Activated T-helper 17 cell treated with anti-CD3 and anti-CD28 coated beads, Interleukin-2, amount 50 U/mL, for 72 hours (primary cell): Measurements from ENCODE around the gene KIF25. TPM values are rescaled to one million over a fixed set of nuclear protein-coding genes. Genes with fewer than 3 reads are reported as not detected.

Source experiments
- ATAC-seq: fragments of 150-1000 bp; cut with Tn5 transposase; replicated peaks from 2 replicates; pipeline ENCODE4 v1.10.0; 2021; ENCODE audit warnings: mild to moderate bottlenecking, moderate library complexity
- H3K27ac Mint-ChIP-seq: one replicate; pipeline ENCODE4 v1.8.0; 2022; ENCODE audit warnings: mixed read lengths
- H3K27me3 Mint-ChIP-seq: one replicate; pipeline ENCODE4 v1.8.0; 2022; ENCODE audit warnings: mixed read lengths
- H3K36me3 Mint-ChIP-seq: one replicate; pipeline ENCODE4 v1.8.0; 2022; ENCODE audit warnings: low read depth, mild to moderate bottlenecking, mixed read lengths
- H3K4me1 Mint-ChIP-seq: one replicate; pipeline ENCODE4 v1.8.0; 2022; ENCODE audit warnings: mixed read lengths
- H3K4me3 Mint-ChIP-seq: one replicate; pipeline ENCODE4 v1.8.0; 2022; ENCODE audit warnings: mild to moderate bottlenecking, mixed read lengths
- H3K9me3 Mint-ChIP-seq: one replicate; pipeline ENCODE4 v1.8.0; 2022; ENCODE audit warnings: mixed read lengths
- total RNA-seq, 2 donors: library from RNA; stranded (reverse); gene quantifications; one replicate each; pipeline ENCODE4 v1.2.3, GENCODE V29; 2022

KIF25 gene
- total RNA-seq, 2 donors from 2014 or later = 1.8 TPM; not detected in 1

GRCh38 chr6:168056892-168057527 lies 59.5 kb downstream of the KIF25 start:
- H3K4me3 Mint-ChIP-seq = no peak overlapping the region
- H3K27me3 Mint-ChIP-seq = no peaks in the 10 kb centered on the region
- H3K36me3 Mint-ChIP-seq = no peaks in the 10 kb centered on the region
- ATAC-seq = no peak
- no peak overlapping the region for H3K27ac Mint-ChIP-seq
- no peaks in the 10 kb centered on the region for H3K4me1 Mint-ChIP-seq
- no peaks in the 10 kb centered on the region for H3K9me3 Mint-ChIP-seq

GRCh38 chr6:168057836-168058235 lies 60.4 kb downstream of the KIF25 start:
- no peak for ATAC-seq
- H3K4me1 Mint-ChIP-seq = no peaks in the 10 kb centered on the region
- no peak overlapping the region for H3K4me3 Mint-ChIP-seq
- H3K27ac Mint-ChIP-seq = no peak overlapping the region
- H3K9me3 Mint-ChIP-seq = no peaks in the 10 kb centered on the region
- H3K36me3 Mint-ChIP-seq = no peaks in the 10 kb centered on the region
- no peaks in the 10 kb centered on the region for H3K27me3 Mint-ChIP-seq

- Mint-ChIP-seq H3K27ac (no peak overlapping the region), H3K4me1 (no peaks in the 10 kb centered on the region), H3K4me3 (no peak overlapping the region), H3K36me3 (no peaks in the 10 kb centered on the region), H3K9me3 (no peaks in the 10 kb centered on the region), H3K27me3 (no peaks in the 10 kb centered on the region)
- ATAC-seq = no peak
These were observed 61.5 kb downstream of the KIF25 start for GRCh38 chr6:168058691-168059551.

- no peak overlapping the region for H3K27ac Mint-ChIP-seq
- no peaks in the 10 kb centered on the region for H3K36me3 Mint-ChIP-seq
- no peaks in the 10 kb centered on the region for H3K27me3 Mint-ChIP-seq
- no peak overlapping the region for H3K4me3 Mint-ChIP-seq
- ATAC-seq = no peak
- no peaks in the 10 kb centered on the region for H3K4me1 Mint-ChIP-seq
- no peaks in the 10 kb centered on the region for H3K9me3 Mint-ChIP-seq
These were observed 63.1 kb downstream of the KIF25 start for GRCh38 chr6:168060521-168060931.

- H3K36me3 Mint-ChIP-seq = no peaks in the 10 kb centered on the region
- no peak overlapping the region for H3K4me3 Mint-ChIP-seq
- no peak overlapping the region for H3K27ac Mint-ChIP-seq
- H3K4me1 Mint-ChIP-seq = no peaks in the 10 kb centered on the region
- no peak for ATAC-seq
- H3K9me3 Mint-ChIP-seq = no peaks in the 10 kb centered on the region
- no peaks in the 10 kb centered on the region for H3K27me3 Mint-ChIP-seq
These were observed 64.1 kb downstream of the KIF25 start for GRCh38 chr6:168061269-168062210.

GRCh38 chr6:168062346-168063289 lies 65.1 kb downstream of the KIF25 start:
- Mint-ChIP-seq H3K27me3 (peaks cover 4% of the 10 kb centered on the region), H3K27ac (no peak overlapping the region), H3K4me1 (no peaks in the 10 kb centered on the region), H3K36me3 (no peaks in the 10 kb centered on the region), H3K9me3 (no peaks in the 10 kb centered on the region), H3K4me3 (no peak overlapping the region)
- ATAC-seq = no peak

- H3K4me1 Mint-ChIP-seq = no peaks in the 10 kb centered on the region
- no peak overlapping the region for H3K4me3 Mint-ChIP-seq
- no peaks in the 10 kb centered on the region for H3K9me3 Mint-ChIP-seq
- no peak overlapping the region for H3K27ac Mint-ChIP-seq
- no peaks in the 10 kb centered on the region for H3K36me3 Mint-ChIP-seq
- H3K27me3 Mint-ChIP-seq = peaks cover 4% of the 10 kb centered on the region
- ATAC-seq = no peak
These were observed 66.0 kb downstream of the KIF25 start for GRCh38 chr6:168063431-168063830.

GRCh38 chr6:168064226-168064807 lies 66.8 kb downstream of the KIF25 start:
- H3K9me3 Mint-ChIP-seq = no peaks in the 10 kb centered on the region
- H3K36me3 Mint-ChIP-seq = no peaks in the 10 kb centered on the region
- no peak overlapping the region for H3K27ac Mint-ChIP-seq
- no peak overlapping the region for H3K4me3 Mint-ChIP-seq
- no peaks in the 10 kb centered on the region for H3K4me1 Mint-ChIP-seq
- no peak for ATAC-seq
- H3K27me3 Mint-ChIP-seq = peaks cover 4% of the 10 kb centered on the region

- H3K4me1 Mint-ChIP-seq = no peaks in the 10 kb centered on the region
- H3K4me3 Mint-ChIP-seq = no peak overlapping the region
- no peaks in the 10 kb centered on the region for H3K36me3 Mint-ChIP-seq
- H3K27ac Mint-ChIP-seq = no peak overlapping the region
- no peak for ATAC-seq
- no peaks in the 10 kb centered on the region for H3K9me3 Mint-ChIP-seq
- H3K27me3 Mint-ChIP-seq = peaks cover 8% of the 10 kb centered on the region
These were observed 69.7 kb downstream of the KIF25 start for GRCh38 chr6:168067081-168067759.

- Mint-ChIP-seq H3K36me3 (no peaks in the 10 kb centered on the region), H3K27me3 (peaks cover 8% of the 10 kb centered on the region), H3K4me3 (no peak overlapping the region), H3K27ac (no peak overlapping the region), H3K4me1 (no peaks in the 10 kb centered on the region), H3K9me3 (no peaks in the 10 kb centered on the region)
- no peak for ATAC-seq
These were observed 73.3 kb downstream of the KIF25 start for GRCh38 chr6:168070804-168071203.

- no peaks in the 10 kb centered on the region for H3K9me3 Mint-ChIP-seq
- H3K4me1 Mint-ChIP-seq = no peaks in the 10 kb centered on the region
- H3K27ac Mint-ChIP-seq = no peak overlapping the region
- peaks cover 8% of the 10 kb centered on the region for H3K27me3 Mint-ChIP-seq
- H3K4me3 Mint-ChIP-seq = no peak overlapping the region
- H3K36me3 Mint-ChIP-seq = no peaks in the 10 kb centered on the region
- no peak for ATAC-seq
These were observed 74.1 kb downstream of the KIF25 start for GRCh38 chr6:168071620-168072019.

- Mint-ChIP-seq H3K9me3 (no peaks in the 10 kb centered on the region), H3K4me3 (no peak overlapping the region), H3K27ac (no peak overlapping the region), H3K27me3 (peaks cover 6% of the 10 kb centered on the region), H3K4me1 (no peaks in the 10 kb centered on the region), H3K36me3 (no peaks in the 10 kb centered on the region)
- no peak for ATAC-seq
These were observed 74.8 kb downstream of the KIF25 start for GRCh38 chr6:168072261-168072660.

GRCh38 chr6:168072730-168073129 lies 75.3 kb downstream of the KIF25 start:
- Mint-ChIP-seq H3K4me3 (no peak overlapping the region), H3K9me3 (no peaks in the 10 kb centered on the region), H3K36me3 (no peaks in the 10 kb centered on the region), H3K27ac (no peak overlapping the region), H3K27me3 (peaks cover 4% of the 10 kb centered on the region), H3K4me1 (no peaks in the 10 kb centered on the region)
- no peak for ATAC-seq
